HG02973 (cell line): ENCODE measurements around the gene ZSCAN12.
"Not testable (repeated sequence)": the region's sequence is repeated elsewhere in the genome, so short reads cannot be mapped to it uniquely, and the experiment has no call there.

Experiments used
- ATAC-seq: cut with Tn5 transposase; IDR thresholded peaks from one replicate; pipeline ENCODE4 v1.9.1; 2021; ENCODE audit warnings: moderate library complexity; ENCODE audit not compliant: unreplicated experiment

The ZSCAN12 gene

GRCh38 chr6:28395918-28396317, 3.6 kb downstream of the ZSCAN12 start:
- no peak for ATAC-seq

DNA sequence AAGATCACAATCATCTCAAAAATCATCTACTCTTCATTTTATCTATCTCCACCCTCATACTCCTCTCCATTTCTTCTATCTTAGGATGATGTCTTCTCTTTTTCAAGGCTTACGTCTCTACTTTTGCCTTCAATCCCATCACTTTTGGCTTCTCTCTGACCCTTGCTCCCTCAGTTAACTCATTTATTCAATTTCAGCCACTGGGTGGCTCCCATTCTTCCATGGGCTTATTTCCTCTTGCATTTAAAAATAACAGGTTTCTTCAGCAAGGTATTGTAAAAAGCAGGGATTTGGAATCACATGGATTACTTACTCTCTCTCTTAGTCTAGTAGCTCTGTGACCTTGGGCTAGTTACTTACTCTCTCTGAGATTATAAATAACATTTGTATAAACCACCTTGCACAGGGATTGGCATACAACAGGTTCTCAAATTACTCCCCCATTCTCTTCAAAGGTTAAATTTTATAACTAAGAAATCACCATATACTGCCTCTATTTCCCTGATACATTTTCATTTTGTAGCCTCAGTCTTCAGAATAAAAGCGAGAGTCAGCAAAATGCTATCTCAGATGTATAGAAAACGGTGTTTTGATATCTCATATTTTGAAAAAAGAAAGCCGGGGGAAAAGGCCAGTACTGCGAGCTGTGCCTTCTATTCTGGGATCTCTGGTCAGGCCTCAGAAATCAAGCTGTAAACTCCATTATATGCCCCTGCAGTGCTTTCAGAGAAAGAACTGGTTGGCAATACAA, 5.5 kb downstream of the ZSCAN12 start:
- no peak for ATAC-seq

DNA sequence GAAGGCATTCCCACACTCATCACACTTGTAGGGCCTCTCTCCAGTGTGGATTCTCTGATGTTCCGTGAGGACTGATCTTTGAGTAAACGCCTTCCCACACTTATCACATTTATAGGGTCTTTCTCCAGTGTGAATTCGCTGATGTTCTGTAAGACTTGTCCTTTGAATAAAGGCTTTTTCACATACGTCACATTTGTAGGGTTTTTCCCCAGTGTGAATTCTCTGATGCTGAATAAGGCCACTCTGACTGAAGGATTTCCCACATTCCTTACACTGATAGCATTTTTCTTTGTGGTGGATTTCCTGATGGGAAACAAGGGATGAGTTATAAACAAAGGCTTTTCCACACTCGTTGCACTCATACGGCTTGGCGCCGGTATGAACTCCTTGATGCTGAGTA, 8.9 kb downstream of the ZSCAN12 start:
- ATAC-seq = no peak

DNA sequence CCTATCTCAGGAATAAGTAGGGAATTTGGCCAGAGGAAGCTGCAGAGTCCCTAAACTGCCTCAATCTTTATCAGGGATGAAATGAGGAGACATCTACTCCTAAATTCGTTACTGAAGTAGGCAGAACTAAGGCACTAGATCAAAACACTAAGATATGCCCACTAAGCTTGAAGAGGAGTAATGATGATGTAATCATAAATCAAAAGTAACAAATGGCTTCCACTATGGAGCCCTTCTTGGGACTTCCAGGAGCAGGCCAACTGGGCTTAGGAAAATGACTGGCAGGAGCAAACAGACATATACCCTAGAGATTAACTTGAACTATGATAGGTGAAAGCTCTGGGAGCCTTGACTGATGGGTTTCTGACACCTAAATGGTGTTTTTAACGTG, 15.4 kb downstream of the ZSCAN12 start:
- ATAC-seq = no peak

DNA sequence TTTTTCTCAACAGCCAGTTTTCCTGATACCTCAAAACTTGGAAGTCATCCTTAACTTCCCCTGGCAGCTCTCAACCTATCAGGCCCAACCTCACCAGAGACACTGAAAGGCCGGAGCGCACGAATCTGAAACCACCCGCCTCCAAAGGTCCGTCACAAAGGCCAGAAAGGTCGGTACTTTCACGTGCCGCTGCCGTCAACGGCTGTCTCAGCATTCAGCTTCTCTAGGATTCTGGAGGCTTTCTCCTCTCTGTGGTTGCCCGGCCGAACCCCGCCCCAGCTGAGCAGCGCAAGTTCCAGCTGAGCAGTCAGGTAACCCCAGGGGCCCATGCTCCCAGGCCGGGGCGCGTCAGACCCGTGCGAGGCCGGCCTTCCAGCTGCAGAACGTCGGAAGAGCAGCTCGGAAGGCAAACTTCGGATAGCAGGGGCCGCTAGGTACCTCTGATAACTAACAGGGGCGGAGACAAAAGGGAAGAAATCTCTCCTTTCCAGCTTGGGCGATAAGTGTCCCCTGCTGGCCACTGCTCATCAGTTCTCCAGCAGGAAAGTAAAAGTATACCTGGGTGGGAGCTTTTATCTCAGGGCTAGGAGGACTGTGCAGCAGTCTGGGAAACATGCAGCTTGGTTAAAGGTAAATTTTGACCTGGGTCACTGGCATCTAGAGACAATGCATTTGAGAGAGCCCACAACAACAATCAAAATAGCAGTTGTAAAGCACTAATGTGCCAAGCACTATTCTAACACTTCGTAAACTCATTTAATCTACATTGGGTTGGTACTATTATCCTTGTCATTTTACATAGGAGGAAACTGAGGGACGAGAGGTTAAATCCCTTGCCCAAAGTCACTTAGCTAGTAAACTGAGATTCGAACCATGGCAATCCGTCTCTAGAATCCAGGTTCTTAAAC, 16.1 kb downstream of the ZSCAN12 start:
- peak; percentile 83 for ATAC-seq

DNA sequence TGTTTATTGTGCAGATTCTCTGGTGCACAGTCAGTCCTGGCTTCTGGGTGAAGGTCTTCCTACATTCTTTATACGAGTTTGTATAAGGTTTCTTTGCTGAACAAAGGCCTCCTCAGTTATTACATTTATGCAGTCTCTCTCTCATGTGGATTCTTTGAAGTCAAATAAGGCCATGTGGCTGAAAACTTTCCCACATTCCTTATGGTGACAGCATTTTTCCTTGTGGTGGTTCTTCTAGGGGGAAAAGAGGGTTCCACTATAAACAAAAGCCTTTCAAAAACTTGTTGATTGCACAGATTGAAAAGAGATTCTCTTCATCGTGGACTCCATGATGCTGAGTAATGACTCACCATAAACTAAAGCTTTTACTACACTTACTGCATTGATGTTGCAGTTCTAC, 19.2 kb downstream of the ZSCAN12 start:
- no peak for ATAC-seq

DNA sequence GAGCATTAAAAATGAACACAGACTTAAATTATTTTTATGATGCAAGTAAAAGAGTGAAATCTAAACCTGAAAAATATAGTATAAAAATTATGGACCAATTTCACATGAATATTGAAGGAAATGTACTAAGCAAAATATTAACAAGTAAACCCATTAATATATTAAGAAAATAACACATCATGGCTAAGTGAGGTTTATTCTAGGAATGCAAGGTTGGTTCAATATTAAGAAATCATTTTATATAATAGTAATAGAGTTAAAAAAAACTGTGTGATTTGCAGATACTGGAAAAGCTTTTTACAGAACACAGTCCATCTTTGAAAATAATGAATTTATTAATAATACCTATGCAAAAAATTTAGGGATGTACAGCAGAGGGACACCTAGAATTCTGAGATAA, 20.9 kb downstream of the ZSCAN12 start:
- ATAC-seq = no peak

- no peak for ATAC-seq
These were observed 21.7 kb downstream of the ZSCAN12 start for GRCh38 chr6:28377879-28378278.

GRCh38 chr6:28373925-28374324, 25.6 kb downstream of the ZSCAN12 start:
- ATAC-seq = no peak

- peak; percentile 54 for ATAC-seq
These were observed 27.7 kb downstream of the ZSCAN12 start for GRCh38 chr6:28371706-28372451.

DNA sequence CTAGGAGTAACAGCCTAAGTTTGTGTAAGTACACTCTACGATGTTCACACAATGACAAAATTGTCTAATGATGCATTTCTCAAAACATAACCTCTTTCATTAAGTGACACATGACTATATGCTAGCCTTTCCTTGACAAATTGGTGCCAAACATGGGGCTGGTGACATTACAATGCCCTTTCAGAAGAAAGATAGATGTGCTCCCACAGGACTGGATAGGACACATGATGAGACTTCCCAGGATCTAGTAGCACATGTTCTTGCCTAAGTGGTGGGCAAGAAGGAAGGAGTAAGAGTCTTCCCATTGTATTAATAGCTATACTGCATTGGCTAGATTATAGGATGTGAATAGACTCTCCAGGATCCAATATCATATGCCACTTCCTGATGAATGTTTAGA, 28.3 kb downstream of the ZSCAN12 start:
- no peak for ATAC-seq

- ATAC-seq = no peak
These were observed 29.1 kb downstream of the ZSCAN12 start for GRCh38 chr6:28370440-28370839.

GRCh38 chr6:28369463-28369862, 30.1 kb downstream of the ZSCAN12 start:
- no peak for ATAC-seq

DNA sequence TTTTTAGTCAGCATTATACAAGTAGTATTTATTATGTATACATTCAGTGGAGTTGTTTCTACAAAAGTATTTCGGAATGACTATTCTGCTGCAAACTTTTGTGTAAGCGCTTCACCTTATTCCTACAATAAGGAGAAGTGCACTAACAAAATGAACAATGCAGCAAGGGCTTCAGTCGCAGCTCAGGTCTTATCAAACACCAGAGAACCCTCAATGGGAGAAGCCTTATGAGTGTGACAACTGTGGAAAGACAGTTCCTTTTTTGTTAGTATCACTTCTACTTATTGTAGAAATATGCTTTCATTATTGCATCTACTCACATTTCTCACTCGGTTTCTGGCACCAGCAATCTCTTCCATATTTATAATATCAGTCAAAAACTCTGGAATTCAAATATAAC, 31.0 kb downstream of the ZSCAN12 start:
- peak; percentile 70 for ATAC-seq

DNA sequence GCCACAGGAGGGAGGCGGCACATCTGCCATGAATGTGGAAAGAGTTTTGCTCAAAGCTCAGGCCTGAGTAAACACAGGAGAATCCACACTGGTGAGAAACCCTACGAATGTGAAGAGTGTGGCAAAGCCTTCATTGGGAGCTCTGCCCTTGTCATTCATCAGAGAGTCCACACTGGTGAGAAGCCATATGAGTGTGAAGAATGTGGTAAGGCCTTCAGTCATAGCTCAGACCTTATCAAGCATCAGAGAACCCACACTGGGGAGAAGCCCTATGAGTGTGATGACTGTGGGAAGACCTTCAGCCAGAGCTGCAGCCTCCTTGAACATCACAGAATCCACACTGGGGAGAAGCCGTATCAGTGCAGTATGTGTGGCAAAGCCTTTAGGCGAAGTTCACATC, 34.0 kb downstream of the ZSCAN12 start:
- not testable (repeated sequence) for ATAC-seq

GRCh38 chr6:28360961-28361360, 38.6 kb downstream of the ZSCAN12 start:
- ATAC-seq = no peak

GRCh38 chr6:28359562-28359961, 40.0 kb downstream of the ZSCAN12 start:
- not testable (repeated sequence) for ATAC-seq

DNA sequence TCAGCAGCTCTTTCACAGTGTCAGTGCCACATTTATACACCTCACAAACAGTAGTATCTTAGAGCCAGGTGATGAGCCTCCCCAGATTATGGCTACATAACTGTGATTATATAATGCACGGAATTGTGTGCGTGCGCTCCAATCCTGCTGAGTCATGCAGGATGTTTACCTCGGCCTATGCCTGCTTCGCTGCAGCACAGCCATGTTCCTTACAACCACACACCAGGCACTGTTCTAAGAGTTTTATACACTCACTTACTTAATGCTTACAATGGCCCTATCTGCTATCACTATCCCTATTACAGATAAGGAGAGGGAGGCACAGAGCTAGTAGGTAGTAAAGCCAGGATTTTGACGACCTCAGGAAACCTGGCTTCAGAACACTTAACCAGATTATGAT, 42.5 kb downstream of the ZSCAN12 start:
- no peak for ATAC-seq

- ATAC-seq = no peak
These were observed 42.9 kb downstream of the ZSCAN12 start for GRCh38 chr6:28356666-28357020.

- ATAC-seq = peak; percentile 65
These were observed 43.5 kb downstream of the ZSCAN12 start for GRCh38 chr6:28355743-28356665.
